CD4-positive, alpha-beta T cell treated with Interleukin-15 for 4 hours (primary cell): ENCODE measurements around the gene HSD17B1.

Source experiments
- DNase-seq: peaks from one replicate; pipeline ENCODE4 v3.0.0-alpha.2; 2020; ENCODE audit warnings: low spot score

HSD17B1 gene

GRCh38 chr17:42566883-42567573 is 14.3 kb downstream of the HSD17B1 start, which contains the start of gene MLX:
Gene MLX, plus strand, starts transcription at chr17:42567100. Its CDS starts 25 bp downstream, at chr17:42567125.
- DNase-seq = peak; percentile 90

GRCh38 chr17:42568341-42569111 is 15.8 kb downstream of the HSD17B1 start:
- DNase-seq = no peak

GRCh38 chr17:42571435-42572225 is 18.9 kb downstream of the HSD17B1 start:
- no peak for DNase-seq

DNA sequence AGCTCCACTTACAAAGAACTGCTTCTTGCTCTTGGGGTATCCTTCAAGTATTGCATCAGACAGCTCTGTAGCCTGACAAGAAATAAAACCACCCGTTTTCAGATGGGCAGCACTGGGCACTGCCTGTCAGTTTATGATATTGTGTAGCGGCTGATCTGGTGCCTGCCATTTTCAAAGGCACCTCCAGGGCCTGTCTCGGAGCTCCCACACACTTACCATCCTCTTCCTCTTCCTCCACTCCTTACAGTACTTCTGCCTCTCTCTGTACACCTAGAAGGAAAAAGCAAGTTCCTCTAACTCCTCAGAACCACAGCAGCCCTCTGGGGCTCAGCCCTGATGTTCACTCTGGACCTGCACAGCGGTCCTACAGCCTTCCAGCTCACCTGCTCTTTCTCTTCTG is 20.4 kb downstream of the HSD17B1 start:
- no peak for DNase-seq

DNA sequence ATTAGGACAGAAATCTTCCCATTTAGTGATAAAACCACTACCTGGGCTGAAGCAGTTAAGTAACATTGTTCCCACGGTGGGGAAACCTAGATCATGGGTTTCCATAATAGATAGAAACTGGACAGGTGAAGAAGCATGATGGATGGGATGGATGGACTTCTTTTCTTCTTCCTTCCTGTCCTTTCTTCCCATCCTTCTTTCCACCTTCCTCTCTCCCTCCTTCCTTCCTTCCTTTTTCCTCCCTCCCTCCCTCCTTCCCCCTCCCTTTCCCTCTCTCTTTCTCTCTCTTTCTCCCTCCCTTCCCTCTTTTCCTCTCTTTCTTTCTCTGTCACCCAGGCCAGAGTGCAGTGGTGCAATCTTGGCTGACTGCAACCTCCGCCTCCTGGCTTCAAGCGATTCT is 21.7 kb downstream of the HSD17B1 start:
- DNase-seq = no peak

DNA sequence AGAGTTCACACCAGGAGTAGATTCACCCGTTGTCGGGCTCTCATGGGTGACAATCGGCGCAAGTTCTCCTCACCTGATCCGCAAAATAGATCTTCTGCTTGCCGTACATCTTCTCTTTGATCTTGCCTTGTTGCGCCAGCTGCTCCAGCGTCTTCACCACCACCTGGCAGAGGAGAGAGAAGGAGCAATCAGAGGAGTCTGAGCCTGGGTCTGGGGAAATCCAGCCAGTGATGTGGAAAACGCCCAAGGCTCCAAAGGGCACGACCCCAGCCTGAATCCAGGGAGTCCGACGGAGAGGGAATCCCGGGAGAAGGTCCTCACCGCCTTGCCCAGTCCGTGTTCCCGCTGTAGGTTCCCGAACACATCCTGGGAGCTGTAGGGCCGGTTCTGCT is 24.4 kb downstream of the HSD17B1 start:
- no peak for DNase-seq

DNA sequence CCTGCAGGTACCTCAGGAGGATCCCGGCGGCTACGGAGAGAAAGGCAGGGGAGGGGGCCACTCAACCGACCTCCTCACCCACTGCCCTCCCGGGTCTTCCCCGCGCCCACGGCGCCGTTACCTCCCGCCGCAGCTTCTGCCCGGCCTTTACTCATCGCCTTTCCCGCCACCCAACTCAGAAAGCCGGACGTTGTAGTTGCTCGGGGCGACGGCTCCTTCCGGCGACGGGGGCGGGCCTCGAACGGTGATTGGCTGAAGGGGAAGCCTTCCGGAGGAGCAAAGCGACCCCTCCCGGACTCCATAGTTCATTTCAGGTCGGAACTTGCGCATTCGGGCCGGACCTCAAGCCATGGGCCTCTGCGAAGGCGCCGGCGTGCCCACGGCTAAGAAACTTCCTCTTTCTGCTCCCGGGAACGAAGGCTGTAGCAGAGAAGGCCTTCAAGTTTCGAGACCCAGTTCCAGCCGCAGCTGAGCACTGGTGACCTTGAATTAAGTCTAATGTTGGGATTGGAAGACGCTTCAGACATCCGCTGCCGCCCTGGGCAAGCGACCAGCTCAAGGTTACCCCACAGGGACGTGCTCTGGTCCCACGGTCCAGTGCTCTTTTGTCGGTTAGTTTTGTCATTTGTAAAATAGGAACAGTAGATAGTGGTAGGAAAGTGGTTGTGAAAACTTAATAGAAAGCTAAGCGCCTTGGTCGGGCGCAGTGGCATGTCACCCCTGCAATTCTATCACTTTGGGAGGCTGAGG is 25.0 kb downstream of the HSD17B1 start, which contains the start of gene PSMC3IP:
Gene PSMC3IP, minus strand, starts transcription at position 198 of the 750 bp plus-strand sequence. Its CDS starts 43 bp downstream, at position 155.
- DNase-seq = peak; percentile 92

GRCh38 chr17:42578282-42578869 is 25.7 kb downstream of the HSD17B1 start:
- DNase-seq = peak; percentile 63

DNA sequence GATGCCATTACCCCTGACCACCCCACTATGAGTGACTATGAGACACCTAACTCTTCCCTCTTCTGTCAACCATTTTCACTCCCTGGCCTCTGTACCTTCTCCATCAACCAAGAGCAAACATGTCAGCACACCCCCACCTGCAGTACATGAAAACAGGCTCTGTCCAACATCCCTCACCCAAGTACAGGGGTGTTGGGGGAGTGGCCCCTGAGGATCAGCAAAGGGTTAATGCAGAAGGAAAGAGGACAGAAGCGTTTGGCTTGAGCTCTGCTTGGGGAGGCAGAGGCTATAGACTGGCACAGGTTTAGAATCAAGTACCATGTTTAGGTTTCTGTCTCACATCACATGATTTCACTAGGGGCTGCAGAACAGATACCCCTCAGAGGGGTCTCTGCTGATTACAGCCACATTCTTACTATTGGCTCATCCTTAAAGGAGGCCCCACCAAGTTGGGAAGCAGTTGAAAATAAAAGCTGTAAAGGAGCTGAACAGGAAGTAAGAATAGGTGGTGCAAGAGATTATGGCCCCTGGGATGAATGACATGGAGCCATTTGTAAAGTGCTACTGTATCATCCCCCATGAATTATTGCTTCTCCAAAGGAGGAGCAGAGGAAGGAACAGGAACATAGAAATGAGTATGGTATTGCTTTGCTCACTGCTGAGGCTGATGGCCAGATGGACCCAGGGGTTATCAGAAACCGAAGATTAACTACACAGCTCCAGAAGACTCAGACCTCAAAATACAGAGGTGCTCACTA is 27.2 kb downstream of the HSD17B1 start:
- no peak for DNase-seq

- DNase-seq = no peak
Measured at GRCh38 chr17:42581744-42582270, 29.1 kb downstream of the HSD17B1 start.

DNA sequence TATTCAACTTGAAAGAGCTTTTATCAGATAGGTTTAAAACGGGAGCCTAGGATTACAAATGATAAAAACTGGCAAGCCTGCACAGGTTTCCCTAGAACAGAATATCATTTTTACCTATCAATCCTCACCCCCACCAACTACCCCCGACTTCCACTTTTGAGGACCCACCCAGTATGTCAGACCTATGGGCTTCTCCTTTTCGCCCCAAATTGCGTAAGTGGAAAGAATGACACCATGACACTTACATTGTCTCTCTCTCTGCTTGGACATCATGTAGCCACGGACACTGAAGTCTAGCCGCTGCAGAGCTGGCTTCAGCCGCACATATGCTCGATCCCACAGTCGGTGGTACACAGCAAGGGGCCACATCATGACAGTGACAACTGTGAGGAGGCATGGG is 32.2 kb downstream of the HSD17B1 start:
- DNase-seq = no peak

- DNase-seq = no peak
Measured at GRCh38 chr17:42585353-42585752, 32.6 kb downstream of the HSD17B1 start.

GRCh38 chr17:42586514-42587230 is 33.9 kb downstream of the HSD17B1 start:
- DNase-seq = no peak

GRCh38 chr17:42590886-42591285 is 38.2 kb downstream of the HSD17B1 start:
- no peak for DNase-seq

GRCh38 chr17:42591411-42591810 is 38.7 kb downstream of the HSD17B1 start:
- DNase-seq = no peak

- DNase-seq = no peak
Measured at GRCh38 chr17:42596386-42596785, 43.7 kb downstream of the HSD17B1 start.

DNA sequence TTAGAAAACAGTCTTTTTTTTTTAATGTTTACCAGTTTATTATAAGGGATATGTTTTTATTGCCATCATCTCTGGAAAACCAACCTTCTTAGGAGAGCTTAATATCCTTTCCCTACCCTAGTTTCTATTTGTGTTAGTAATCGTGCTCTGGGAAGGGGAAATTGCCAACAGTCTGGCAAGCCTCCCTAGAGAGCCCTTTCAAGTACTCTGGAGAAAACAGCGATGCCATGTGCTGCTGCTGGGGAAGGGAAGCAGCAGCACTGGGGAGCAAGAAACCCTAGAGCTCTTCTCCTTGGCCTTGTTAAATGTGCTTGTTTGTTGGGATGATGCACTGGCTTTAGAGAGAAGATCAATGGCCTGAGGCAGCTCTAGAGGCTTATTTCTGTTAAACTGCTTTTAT is 46.2 kb downstream of the HSD17B1 start:
- no peak for DNase-seq

GRCh38 chr17:42603318-42603717 is 50.6 kb downstream of the HSD17B1 start:
- no peak for DNase-seq
